M059J (cell line): ENCODE results near the gene PRPF40B. TPM values are rescaled to one million over a fixed set of nuclear protein-coding genes. Genes with fewer than 3 reads are reported as not detected.

ENCODE experiments used
- DNase-seq: peaks from one replicate; pipeline ENCODE4 v3.0.0-alpha.2; 2012; ENCODE audit warnings: low read depth
- total RNA-seq: library from RNA; depleted of rRNA; stranded (reverse); fragments of >200 nt; shearing (Covaris generic); gene quantifications from 2 replicates; pipeline ENCODE4 v1.2.3, GENCODE V29; 2014

PRPF40B gene
- total RNA-seq, 1 experiment from 2014 or later = 9.8 TPM

DNA sequence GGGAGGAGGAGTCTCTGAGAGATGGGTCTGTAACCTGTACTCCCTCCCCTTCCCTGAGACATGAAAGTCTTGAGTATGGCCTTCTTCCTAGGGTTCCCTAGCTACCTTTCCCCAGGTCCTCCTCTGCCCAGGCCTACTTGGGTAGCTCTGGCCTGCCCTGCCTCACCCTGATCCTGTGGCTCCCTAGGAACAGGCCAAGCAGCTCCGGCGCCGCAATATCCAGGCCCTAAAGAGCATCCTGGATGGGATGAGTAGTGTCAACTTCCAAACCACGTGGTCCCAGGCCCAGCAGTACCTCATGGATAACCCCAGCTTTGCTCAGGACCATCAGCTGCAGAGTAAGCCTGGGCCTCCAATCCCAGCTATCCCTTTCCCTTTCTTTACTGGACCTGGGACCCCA is 12.3 kb downstream of the PRPF40B start:
- DNase-seq = no peak

- DNase-seq = no peak
Measured at GRCh38 chr12:49636574-49636973, 13.2 kb downstream of the PRPF40B start.

- peak; percentile 66 for DNase-seq
Measured at GRCh38 chr12:49636979-49637755, 13.8 kb downstream of the PRPF40B start.

DNA sequence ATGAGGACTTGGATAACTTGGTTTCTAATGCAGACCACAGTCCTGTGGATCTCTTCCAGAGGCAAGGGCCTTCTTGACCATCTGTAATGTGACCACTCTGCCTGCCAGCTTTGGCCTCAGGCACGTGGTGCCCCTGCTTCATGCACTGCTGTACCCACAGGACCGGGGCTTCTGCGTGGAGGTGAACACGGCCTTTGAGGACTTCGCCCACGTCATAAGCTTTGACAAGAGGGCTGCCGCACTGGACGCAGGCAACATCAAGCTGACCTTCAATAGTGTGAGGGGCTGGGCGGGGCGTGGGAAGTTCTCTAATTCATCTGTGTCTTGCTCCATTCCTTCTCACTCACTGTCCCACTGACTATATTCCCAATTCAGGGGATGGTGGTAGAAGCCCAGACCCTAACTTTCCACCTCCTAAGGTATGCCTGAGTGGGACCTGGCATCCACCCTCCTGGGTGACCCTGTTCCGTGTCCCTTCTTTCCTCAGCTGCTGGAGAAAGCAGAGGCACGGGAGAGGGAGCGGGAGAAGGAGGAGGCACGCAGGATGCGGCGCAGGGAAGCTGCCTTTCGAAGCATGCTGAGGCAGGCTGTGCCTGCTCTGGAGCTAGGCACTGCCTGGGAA is 18.5 kb downstream of the PRPF40B start:
- no peak for DNase-seq

GRCh38 chr12:49642370-49642802 is 19.0 kb downstream of the PRPF40B start:
- no peak for DNase-seq

DNA sequence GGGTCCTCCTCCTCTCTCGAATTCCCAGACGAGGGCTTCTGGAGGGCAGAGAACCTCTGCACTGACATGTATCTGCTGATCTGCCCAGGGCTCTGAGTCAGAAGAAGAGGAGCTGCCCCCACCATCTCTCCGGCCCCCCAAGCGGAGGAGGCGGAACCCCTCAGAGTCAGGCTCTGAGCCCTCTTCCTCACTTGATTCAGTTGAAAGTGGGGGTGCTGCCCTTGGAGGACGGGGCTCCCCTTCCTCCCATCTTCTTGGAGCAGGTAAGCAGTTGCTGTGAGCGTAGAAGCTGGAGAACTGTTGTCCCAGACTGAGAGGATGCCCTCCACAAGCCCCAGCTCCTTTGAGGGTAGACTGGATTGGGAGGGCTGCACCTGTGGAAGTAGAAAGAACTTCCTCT is 19.8 kb downstream of the PRPF40B start:
- DNase-seq = no peak

GRCh38 chr12:49643961-49644619 is 20.7 kb downstream of the PRPF40B start:
- no peak for DNase-seq

GRCh38 chr12:49644620-49644994 is 21.2 kb downstream of the PRPF40B start:
- DNase-seq = peak; percentile 63

DNA sequence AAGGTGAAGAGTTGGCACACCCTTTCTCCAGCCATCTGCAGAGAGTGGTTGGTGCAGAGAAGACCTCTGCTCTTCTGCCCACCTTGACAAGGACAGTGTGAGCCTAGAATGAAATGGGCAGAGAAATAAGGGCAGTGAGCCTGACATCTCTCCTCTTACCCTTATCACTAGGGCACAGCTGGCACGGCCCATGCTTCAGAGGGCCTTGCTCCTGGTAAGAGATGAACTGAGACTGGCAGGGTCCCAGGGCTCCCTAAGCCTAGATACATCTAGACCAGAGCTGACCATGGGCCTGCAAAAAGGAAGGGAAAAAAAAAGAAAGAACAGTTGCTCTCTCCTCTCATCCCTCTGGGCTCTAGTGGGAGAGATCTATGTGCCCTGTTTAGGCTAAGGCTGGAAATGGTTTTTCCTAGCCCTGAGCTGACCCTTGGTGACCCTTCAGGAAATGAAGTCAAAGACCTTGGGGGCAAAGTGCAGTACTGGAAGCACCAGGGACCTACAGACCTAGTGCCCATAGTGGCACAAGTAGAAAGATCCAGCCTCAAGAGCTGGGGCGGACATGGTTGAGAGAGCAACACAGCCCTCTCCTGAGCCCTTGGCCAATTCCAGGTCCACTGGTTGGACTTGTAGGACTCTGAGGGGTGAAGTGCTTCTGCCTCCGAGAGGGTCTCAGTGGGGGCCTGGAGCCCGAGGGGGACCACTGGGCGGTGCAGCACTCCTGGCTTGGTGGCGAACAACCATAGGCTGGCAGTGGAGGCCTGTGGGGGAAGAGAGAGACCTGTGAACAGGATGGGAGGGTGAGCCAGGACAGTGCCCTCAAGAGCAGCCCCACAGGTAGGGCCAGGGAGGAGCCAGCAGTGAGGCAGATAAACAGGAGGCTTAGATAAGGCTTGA is 22.0 kb downstream of the PRPF40B start:
- DNase-seq = no peak

- DNase-seq = no peak
Measured at GRCh38 chr12:49646331-49646830, 23.0 kb downstream of the PRPF40B start.

- no peak for DNase-seq
Measured at GRCh38 chr12:49646871-49647654, 23.7 kb downstream of the PRPF40B start.

DNA sequence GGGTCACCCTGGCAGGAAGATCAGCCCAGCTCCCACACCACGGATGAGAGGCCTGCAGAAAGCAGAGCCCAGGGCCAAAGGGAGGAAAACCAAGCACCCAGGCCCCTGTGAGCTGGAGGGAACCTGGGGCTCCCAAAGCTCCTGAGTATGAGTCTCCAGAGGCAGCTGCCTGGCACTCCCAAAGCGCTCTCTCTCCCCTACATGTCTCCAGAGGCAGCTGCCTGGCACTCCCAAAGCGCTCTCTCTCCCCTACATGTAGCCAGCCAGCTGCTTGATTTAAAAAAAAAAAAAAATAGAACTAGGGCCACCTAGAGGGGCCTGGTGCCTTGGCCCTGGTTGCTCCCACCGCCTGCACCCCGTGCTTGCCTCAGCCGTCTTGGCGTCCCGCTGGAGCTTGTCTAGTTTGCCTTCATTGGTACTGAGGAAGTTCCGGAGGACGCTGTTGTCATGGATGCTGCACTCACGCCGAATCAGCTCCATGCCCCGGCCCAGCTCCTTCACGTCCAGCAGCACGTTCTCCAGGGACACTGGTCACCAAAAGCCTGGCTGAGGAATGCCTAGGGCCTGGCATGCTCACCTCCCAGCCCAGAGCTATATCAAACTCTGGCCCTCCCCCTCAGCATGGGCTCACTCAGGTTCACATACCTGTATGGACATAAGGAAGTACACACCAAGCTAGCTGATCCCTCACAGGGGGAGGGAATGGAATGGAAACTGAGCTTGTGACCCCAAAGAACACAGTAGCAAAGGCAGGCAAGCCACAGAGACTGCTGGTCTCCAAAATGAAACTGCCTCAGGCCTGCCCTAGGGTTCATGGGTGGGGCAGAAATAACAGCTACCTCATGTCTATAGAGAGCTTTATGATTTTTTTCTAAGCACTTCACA is 24.7 kb downstream of the PRPF40B start:
- no peak for DNase-seq

DNA sequence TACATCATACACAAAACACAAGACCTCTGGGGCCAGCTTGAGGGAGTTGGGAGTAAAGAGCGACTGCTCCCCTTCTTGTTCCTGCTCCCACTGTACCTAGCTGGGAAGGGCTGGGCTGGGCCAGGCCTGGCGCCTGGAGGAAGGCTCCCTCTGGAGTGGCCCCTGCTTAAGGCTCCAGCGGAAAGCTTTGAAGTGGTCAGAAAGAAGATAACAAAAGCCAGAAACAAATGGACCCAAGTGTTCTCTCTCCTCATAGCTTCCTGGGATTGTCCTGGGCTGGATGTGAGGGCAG is 25.3 kb downstream of the PRPF40B start:
- DNase-seq = no peak

- no peak for DNase-seq
Measured at GRCh38 chr12:49649445-49649844, 26.1 kb downstream of the PRPF40B start.

- no peak for DNase-seq
Measured at GRCh38 chr12:49649892-49650291, 26.5 kb downstream of the PRPF40B start.

- DNase-seq = no peak
Measured at GRCh38 chr12:49651855-49652254, 28.5 kb downstream of the PRPF40B start.

GRCh38 chr12:49652921-49653520 is 29.7 kb downstream of the PRPF40B start:
- DNase-seq = no peak

GRCh38 chr12:49654715-49655114 is 31.4 kb downstream of the PRPF40B start:
- no peak for DNase-seq

DNA sequence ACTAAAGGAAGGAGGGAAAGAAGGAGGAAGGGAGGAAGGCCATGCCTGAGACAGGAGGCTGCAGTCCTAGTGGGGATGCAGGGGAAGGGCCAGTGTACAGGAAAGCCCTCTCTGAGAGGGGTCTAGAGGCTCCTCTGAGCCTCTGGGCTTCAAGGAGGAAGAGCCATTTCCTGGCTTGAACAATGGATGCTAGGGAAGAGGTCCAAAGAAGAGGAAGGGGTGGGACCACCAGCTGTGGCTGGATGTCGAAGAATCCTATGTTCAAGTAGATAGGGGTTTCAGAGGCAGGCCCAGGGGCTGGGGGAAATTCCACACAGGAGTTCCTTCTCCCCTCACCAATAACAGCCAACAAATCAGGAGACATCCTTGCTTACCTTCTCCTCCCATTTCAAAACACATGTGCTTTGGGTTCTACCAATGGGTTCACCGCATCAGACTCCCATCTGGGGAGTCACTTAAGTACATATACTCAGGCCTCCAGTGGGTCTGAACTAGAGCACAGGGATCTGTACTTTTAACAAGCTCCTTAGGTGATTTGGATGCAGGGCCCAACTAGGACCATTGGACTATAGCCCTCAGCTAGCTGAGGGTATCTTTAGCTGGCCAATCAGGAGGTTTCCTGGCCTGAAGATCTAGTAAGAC is 32.4 kb downstream of the PRPF40B start:
- no peak for DNase-seq
